Measurements from ENCODE around the gene CHST8.

The CHST8 gene

DNA sequence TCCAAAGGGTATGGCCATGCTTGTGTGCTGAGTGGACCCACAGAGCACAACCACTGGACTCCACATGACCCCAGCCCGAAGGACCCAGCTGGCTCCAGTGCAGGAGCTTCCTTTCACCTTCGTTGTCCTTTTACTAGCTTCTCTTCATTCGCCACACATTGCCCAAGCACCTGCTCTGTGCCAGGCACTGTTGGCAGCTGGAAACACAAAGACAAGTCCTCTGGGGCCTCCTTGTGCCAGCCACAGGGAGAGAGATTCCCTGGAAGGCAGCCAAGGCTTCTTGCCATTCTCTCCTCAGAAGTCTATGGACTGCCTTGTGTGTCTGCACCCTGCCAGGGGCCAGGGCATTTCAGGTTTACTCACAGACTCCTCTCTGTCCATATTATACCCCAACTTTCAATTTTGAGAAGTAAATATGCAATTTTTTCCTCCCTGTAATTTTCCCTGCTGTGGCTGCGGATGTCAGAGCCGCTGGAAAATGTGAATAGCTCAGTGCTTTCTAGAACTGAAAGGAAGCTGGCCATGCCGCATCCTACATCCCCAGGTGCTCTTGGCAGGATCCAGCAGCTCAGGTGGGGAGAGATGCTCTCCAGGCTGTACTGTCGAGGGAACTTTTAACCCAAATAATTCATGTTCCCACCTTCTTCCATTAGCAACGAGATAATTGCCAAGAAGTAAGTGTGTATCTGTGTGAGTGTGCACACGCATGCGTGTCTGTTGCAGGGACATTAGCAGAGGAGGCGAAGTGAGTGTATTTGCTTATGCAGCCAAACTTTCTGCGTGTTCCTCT lies 57.2 kb downstream of the CHST8 start:
- TF ChIP-seq, protein P1, sequence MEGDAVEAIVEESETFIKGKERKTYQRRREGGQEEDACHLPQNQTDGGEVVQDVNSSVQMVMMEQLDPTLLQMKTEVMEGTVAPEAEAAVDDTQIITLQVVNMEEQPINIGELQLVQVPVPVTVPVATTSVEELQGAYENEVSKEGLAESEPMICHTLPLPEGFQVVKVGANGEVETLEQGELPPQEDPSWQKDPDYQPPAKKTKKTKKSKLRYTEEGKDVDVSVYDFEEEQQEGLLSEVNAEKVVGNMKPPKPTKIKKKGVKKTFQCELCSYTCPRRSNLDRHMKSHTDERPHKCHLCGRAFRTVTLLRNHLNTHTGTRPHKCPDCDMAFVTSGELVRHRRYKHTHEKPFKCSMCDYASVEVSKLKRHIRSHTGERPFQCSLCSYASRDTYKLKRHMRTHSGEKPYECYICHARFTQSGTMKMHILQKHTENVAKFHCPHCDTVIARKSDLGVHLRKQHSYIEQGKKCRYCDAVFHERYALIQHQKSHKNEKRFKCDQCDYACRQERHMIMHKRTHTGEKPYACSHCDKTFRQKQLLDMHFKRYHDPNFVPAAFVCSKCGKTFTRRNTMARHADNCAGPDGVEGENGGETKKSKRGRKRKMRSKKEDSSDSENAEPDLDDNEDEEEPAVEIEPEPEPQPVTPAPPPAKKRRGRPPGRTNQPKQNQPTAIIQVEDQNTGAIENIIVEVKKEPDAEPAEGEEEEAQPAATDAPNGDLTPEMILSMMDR (conservative IDR thresholded peaks at IDR 0.05; ENCODE audit: low read depth, low read length): no peak
- no peak overlapping the region for H3K4me3 ChIP-seq (ENCODE audit: low read length)
- no peak for DNase-seq (ENCODE audit: low read depth)

DNA sequence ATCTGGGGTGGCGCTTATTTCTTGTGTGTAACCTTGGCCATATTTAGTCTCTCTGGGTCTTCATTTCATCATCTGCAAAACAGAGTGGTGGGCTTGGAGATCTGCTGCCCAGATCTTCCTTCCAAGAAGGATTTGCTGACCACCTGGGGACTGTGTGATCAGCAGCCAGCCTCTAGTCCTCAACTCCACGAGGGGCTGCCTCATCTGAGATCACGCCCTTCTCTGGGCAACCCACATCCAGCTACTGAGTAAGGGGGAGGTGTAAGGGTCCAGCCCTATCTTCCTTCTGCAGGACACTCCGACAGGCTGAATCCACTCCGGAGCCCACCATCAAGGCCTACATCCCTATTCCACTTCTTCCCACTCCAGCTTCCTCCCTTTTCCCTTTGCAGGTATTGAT lies 57.9 kb downstream of the CHST8 start:
- TF ChIP-seq, protein P1 (conservative IDR thresholded peaks at IDR 0.05; ENCODE audit: low read depth, low read length): no peak

DNA sequence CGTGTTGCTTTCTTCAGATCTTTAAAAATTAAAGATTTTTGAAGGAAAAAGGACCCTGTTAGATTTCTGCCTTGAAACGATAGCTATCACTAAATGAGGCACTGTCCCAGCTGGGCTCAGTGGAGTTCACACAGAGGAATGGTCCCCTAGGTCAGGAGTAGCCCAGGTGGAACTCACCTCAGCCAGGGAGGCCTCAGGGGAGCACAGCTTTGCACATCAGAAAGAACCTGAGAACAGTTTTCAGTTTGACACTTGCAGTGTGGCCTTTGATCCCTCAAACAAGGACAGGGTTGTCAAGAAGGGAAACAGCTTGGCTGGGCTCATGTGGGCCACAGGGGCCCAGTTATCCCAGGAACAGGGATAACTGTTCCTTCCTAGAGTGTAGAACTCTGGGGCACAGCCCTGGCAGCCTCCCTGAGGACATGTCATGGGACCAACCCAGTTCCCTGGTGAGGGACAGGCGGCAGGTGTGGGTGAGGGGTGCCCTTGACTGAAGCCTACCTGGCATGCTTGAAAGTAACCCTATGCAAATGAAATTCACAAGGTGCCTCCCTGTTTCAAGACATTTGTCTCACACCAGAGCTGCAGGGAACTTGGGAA lies 59.4 kb downstream of the CHST8 start:
- H3K4me3 ChIP-seq (ENCODE audit: low read length): no peak overlapping the region
- TF ChIP-seq, protein P1 (conservative IDR thresholded peaks at IDR 0.05; ENCODE audit: low read depth, low read length): no peak

More for the DNA sequence above, 57.9 kb downstream of the CHST8 start:
- DNase-seq (ENCODE audit: low read depth): no peak
- no peak overlapping the region for H3K4me3 ChIP-seq (ENCODE audit: low read length)

DNA sequence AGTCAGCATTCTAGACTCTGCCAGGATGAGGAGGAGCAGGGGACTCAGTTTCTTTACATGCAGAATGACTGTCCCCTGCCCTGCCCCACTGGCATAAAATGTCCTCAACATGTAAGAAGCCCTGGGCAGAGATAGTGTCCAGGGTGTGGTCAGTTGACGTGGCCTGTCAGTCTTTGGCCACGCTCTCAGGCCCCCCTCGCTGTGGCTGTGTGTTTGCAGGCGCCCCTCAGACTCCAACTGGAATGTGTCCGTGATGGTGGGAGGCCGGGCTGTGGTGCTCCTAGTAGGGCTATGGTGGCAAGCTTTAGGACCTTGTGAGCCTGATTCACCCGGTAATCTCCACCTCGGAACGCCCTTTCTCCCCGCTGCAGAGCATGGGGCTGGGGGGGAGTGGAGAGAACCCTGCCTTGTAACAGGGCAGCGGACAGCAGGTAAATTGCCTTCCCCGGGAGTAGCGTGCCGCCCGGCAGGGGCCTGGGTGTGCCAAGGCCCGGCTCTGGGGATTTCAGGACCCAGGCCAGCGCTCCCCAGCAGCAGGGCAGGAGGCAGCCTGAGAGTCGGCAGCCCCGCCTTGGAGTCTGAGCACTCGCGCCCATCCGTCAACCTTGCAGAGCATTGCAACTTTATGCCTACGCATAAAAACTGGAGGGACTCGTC lies 62.3 kb downstream of the CHST8 start:
- no peak for DNase-seq (ENCODE audit: low read depth)
- TF ChIP-seq, protein P1 (conservative IDR thresholded peaks at IDR 0.05; ENCODE audit: low read depth, low read length): no peak
- no peak overlapping the region for H3K4me3 ChIP-seq (ENCODE audit: low read length)

More for the DNA sequence above, 59.4 kb downstream of the CHST8 start:
- DNase-seq (ENCODE audit: low read depth): no peak

DNA sequence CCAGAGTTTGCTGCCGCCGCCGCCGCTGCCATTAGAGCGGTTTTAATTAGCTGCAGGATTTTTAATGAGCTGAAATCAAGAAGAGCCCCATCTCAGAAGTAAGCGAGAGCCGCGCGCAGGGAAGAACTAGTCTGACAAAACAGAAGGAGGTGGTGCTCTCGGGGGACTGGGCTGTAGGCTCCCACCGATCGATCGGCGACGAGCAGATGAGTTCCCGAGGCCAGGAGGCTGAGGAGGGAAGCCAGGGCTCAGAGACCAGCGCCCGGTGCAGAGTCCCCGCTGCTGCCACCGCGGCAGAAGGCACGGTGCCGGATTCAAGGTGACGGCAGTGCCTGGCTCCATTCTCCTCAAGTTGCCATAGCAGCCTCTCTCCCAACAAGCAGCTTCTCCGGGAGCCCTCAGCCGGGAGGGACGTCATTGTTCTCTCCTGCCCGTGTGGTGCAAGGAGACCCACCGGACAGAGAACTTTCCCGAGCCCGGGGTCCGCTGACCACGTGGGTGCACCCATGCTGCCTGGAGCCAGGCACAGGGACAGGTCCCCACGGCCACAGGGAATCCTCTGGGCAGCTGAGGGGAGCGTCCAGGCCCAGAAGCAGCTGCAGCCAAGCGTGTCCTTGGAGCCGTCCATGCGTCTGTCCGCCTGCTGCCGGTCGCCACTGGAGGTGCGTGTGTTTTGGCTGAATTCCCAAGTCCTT lies 62.9 kb downstream of the CHST8 start:
- no peak overlapping the region for H3K4me3 ChIP-seq (ENCODE audit: low read length)
- no peak for DNase-seq (ENCODE audit: low read depth)
- TF ChIP-seq, protein P1 (conservative IDR thresholded peaks at IDR 0.05; ENCODE audit: low read depth, low read length): no peak

DNA sequence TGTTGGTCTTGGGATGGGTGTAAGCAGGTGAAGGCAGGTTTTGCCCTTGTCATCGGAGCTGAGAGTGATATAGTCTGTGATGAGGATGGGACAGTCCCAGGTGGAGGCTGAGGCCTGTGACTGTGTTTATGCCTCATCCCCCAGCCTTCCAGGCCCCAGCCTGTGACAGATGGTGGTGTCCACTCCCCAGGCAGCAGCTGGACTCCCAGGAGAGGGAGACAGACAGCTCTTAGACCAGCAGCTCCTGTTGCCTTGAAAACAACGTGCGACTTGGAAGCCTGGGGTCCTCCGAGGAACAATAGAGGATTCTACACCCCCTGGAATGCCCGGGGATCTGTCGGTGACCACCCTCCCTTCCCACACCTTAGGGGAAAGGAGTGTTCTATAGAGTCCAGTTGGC lies 63.8 kb downstream of the CHST8 start:
- TF ChIP-seq, protein P1 (conservative IDR thresholded peaks at IDR 0.05; ENCODE audit: low read depth, low read length): no peak
- DNase-seq (ENCODE audit: low read depth): no peak
- H3K4me3 ChIP-seq (ENCODE audit: low read length): no peak overlapping the region
